ENCODE results near the gene NGRN. TPM values are rescaled to one million over a fixed set of nuclear protein-coding genes. Genes with fewer than 3 reads are reported as not detected.
"Not testable (repeated sequence)": the region's sequence is repeated elsewhere in the genome, so short reads cannot be mapped to it uniquely, and the experiment has no call there.

NGRN gene
- total RNA-seq, 1 donor from 2014 or later = 117 TPM

- ATAC-seq; DNase-seq; intact Hi-C loops (cut with micrococcal nuclease): not testable (repeated sequence)
These were observed 39.9 kb downstream of the NGRN start for GRCh38 chr15:90305355-90305754.

GRCh38 chr15:90305932-90306331, 40.5 kb downstream of the NGRN start:
- ATAC-seq (no peak), DNase-seq (no peak)
- intact Hi-C loops (cut with micrococcal nuclease) = no loop called here

- ATAC-seq (no peak), DNase-seq (no peak)
- intact Hi-C loops (cut with micrococcal nuclease) = no loop called here
These were observed 41.1 kb downstream of the NGRN start for GRCh38 chr15:90306560-90306959.

GRCh38 chr15:90307661-90308060, 42.2 kb downstream of the NGRN start:
- intact Hi-C loops (cut with micrococcal nuclease) = no loop called here
- DNase-seq = no peak
- no peak for ATAC-seq

GRCh38 chr15:90309020-90309419, 43.5 kb downstream of the NGRN start:
- DNase-seq (no peak), ATAC-seq (peak; percentile 22)
- intact Hi-C loops (cut with micrococcal nuclease) = no loop called here

GRCh38 chr15:90315278-90315982, 50.0 kb downstream of the NGRN start:
- DNase-seq (peak; percentile 61), ATAC-seq (peak; percentile 93)
- intact Hi-C loops (cut with micrococcal nuclease) = no loop called here

- intact Hi-C loops (cut with micrococcal nuclease) = no loop called here
- DNase-seq = no peak
- ATAC-seq = no peak
These were observed 50.7 kb downstream of the NGRN start for GRCh38 chr15:90316139-90316538.

GRCh38 chr15:90318591-90318990, 53.1 kb downstream of the NGRN start:
- DNase-seq (no peak), ATAC-seq (no peak)
- intact Hi-C loops (cut with micrococcal nuclease) = no loop called here

- peak; percentile 86 for ATAC-seq
- peak; percentile 77 for DNase-seq
- intact Hi-C loops (cut with micrococcal nuclease) = loop anchor here (10.0 kb wide), 1 partner anchor 165 kb away; no protein-coding TSS in a partner anchor
These were observed 54.8 kb downstream of the NGRN start for GRCh38 chr15:90320062-90320884.

GRCh38 chr15:90320885-90321278, 55.4 kb downstream of the NGRN start:
- no peak for ATAC-seq
- intact Hi-C loops (cut with micrococcal nuclease) = loop anchor here (10.0 kb wide), 1 partner anchor 164 kb away; no protein-coding TSS in a partner anchor
- no peak for DNase-seq

Other genes with a start within 250 kb of the NGRN start
- gene IDH2, start 163.2 kb upstream of the NGRN start, total RNA-seq = 1,172 TPM
- 23.9 TPM for gene SEMA4B, start 64.3 kb upstream of the NGRN start, total RNA-seq
- gene CIB1, start 31.7 kb upstream of the NGRN start, total RNA-seq = 71.7 TPM
- 13.8 TPM for gene GDPGP1, start 31.5 kb upstream of the NGRN start, total RNA-seq
- gene TTLL13, start 16.1 kb upstream of the NGRN start, total RNA-seq = 0.20 TPM
- gene ZNF774, start 86.6 kb downstream of the NGRN start, total RNA-seq = 4.9 TPM
- gene IQGAP1, start 122.6 kb downstream of the NGRN start, total RNA-seq = 35.4 TPM